GM21786 (cell line): ENCODE data around the gene MORN4.
"Not testable (repeated sequence)": the region's sequence is repeated elsewhere in the genome, so short reads cannot be mapped to it uniquely, and the experiment has no call there.

Experiments used
- ATAC-seq: cut with Tn5 transposase; IDR thresholded peaks from one replicate; pipeline ENCODE4 v1.9.1; 2021; ENCODE audit not compliant: unreplicated experiment

Gene MORN4

DNA sequence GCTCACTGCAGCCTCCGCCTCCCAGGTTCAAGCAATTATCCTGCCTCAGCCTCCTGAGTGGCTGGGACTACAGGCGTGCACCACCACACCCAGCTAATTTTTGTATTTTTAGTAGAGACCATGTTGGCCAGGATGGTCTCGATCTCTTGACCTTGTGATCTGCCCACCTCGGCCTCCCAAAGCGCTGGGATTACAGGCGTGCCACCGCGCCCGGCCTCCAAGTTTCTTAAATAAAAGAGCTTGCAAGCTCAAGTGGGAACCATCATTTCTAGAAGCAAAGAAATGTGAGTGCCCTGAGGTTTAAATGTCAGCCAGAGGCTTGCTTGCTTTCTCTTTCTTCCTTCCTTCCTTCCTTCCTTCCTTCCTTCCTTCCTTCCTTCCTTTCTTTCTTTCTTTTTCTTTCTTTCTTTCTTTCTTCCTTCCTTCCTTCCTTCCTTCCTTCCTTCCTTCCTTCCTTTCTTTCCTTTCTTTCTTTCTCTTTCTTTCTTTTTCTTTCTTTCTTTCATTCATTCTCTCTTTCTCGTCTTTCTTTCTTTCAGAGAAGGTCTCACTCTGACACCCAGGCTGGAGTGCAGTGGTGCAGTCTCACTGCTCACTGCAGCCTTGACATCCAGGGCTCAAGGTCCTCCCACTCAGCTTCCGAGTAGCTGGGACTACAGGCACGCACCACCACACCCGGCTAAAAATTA, 9.3 kb upstream of the MORN4 start:
- ATAC-seq, result not testable (repeated sequence)

DNA sequence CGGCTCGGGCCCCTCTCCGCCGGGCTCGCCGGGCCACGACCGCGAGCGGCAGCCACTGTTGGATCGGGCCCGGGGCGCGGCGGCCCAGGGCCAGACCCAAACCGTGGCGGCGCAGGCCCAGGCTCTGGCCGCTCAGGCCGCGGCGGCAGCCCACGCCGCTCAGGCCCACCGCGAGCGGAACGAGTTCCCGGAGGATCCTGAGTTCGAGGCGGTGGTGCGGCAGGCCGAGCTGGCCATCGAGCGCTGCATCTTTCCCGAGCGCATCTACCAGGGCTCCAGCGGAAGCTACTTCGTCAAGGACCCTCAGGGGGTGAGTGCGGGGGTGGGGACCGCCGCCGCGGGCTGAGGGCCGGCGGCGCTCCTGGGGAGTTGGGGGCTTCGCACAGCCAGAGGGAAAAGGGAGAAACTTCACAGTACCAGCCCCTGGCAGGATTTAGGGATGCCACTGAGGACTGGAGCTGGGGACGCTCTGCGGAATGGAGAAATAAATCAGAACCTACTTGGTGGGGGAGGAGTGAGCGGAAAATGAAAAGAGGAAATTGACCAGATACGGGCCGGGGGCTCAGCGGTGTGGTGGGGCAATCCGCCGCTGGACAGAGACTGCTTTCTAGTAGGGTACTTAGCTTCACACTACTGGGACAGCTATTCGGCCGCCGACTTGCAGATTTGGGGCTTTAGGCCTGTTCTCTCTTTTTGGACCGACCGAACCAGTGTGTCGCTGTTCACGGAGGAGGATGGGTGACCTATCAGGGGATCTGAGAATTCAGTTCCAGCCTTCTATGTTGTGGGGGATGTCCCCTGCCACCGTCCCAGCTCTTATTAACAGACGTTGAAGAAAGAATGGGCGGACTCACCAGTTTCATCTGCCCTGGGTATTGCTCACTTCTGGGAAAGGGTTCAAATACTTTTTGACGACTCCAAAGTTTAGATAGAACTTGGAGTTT, 7.8 kb upstream of the MORN4 start:
- peak; percentile 24 for ATAC-seq

DNA sequence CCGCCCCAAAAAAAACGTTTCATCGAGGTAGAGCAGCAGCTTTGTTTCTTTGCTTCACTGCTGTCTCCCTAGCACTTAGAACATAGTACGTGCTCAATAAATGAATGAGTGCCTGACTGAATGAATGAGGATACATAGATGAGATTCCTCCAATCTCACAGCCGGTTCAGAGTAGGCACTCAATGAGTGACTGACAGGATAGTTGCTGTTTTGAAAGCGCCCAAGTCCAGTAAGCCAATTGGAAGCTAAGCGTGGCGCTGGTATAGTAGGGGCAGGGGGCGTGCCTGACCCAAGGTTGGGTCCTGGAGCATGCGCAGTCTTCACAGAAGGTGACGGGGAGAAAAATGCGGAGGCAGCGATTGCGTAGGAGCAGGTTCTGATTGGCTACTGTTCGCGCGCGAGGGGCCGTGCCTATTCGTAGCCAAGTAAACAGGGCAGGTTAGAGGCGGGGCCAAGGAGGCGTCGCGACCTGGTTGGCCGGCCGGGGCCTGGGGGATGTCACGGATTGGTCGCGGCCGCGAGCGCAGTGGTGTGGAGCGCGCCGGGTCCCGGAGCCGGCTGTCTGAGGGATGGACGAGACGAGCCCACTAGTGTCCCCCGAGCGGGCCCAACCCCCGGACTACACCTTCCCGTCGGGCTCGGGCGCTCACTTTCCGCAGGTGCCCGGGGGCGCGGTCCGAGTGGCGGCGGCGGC, 7.0 kb upstream of the MORN4 start, which contains the start of gene PI4K2A:
PI4K2A (plus strand) TSS at position 498 of the 694 bp plus-strand sequence; CDS start at position 570, 72 bp downstream.
- ATAC-seq, result peak; percentile 98

DNA sequence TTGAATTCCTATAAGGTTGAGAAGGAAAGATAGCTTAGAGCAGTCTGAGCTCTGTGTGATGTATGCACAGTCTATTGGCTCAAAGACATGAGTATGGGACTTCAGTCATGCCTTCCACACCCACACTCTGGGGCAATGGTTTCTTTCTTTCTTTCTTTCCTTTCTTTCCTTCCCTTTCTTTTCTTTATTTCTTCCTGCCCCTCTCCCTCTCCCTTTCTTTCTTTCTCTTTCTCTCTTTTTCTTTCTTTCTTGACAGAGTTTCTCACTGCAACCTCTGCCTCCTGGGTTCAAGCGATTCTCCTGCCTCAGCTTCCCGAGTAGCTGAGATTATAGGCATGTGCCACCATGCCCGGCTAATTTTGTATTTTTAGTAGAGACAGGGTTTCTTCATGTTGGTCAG, 5.8 kb upstream of the MORN4 start:
- not testable (repeated sequence) for ATAC-seq

DNA sequence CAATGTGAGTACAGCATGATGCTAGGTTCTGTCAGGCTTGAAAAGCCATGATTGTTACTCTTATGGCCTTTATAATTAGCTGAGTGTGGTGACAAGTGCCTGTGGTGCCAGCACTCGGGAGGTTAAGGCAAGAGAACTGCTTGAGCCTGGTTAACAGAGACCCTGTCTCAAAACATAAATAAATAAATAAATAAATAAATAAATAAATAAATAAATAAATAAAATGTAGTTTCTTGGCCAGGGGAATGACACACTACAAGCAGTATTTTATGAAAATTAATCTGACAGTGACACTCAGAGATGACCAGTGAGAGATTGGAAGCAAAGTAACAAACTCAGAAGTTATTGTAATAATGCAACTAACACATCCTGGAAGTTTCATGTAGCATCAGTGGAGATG, 2.3 kb upstream of the MORN4 start:
- ATAC-seq, result no peak

DNA sequence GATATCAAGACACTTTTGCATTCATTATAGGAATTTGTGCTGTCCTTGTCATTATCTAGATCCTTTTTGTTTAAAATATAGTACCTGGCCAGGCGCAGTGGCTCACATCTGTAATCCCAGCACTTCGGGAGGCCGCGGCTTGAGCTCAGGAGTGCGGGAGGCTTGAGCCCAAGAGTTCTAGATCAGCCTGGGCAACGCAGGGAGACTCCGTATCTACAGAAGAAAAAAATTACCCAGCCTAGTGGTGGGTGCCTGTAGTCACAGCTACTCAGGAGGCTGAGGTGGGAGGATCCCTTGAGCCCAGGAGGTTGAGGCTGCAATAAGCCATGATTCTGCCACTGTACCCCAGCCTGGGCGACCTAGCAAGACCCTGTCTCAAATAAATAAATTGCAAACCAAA, 621 bp upstream of the MORN4 start:
- no peak for ATAC-seq

DNA sequence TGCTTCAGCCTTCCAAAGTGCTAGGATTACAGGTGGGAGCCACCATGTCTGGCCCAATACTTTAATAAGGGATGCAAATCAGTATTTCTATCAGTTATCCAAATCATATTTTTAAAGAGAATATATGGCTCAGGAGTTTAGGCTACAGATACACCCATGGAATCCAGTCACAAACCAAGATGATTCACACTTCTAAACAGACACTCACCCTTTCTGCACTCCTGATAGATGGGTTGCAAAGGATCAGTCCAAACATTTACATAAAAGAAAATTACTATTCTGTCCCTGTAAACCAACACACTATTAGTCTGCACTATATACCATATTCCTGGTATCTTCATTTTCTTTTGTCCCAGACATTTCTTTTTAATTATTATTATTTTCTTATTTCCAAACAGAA, 2.2 kb downstream of the MORN4 start:
- ATAC-seq, result no peak

DNA sequence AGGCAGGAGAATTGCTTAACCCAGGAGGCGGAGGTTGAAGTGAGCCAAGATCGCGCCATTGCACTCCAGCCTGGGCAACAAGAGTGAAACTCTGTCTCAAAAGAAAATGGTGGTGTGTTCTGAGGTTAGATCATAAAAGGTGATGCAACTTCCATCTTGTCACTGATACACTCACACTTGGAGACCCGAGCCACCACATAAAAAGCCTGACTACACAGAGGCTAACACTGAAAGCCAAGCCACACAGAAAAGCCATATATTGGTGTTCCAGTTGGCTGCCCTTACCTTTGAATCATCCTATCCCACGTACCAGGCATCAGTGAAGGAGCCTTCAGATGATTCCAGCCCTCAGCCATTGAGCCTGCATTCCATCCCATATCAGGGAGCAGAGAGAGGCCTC, 4.0 kb downstream of the MORN4 start:
- ATAC-seq, result no peak

DNA sequence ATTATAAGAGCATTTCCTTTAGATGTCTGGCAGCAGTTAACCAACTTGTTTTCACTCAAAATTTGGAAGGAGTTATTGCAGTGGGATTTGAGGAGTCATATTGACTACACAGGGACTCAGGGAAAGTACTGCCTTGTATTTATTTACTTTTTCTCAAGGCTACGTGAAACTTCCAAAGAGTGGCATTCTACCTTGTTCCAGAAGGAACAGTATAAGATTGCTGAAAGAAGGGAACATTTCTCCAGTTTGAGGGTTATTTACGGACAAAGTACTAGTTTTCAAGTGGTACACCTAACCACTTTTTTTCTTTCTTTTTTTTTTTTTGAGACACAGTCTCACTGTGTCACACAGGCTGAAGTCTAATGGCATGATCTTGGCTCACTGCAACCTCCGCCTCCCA, 5.1 kb downstream of the MORN4 start:
- no peak for ATAC-seq

DNA sequence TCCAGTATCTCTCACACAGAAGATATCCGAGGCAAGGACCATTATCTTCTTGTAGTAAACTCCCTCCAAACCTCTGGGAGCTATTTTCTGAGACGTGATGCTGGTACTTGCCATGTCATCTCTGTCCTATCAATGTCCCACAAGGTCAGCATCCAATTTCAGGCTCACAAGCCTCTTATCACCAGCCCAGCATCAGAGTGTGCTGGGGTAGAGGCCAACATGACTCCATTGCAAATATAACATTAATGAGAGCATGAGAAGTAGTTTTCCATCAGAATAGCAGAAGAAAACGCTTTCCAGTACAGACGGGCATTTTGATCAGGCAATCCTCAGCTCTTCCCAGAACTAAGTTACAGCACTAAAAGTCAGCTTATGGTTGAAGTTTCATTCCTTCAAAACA, 5.6 kb downstream of the MORN4 start:
- no peak for ATAC-seq

DNA sequence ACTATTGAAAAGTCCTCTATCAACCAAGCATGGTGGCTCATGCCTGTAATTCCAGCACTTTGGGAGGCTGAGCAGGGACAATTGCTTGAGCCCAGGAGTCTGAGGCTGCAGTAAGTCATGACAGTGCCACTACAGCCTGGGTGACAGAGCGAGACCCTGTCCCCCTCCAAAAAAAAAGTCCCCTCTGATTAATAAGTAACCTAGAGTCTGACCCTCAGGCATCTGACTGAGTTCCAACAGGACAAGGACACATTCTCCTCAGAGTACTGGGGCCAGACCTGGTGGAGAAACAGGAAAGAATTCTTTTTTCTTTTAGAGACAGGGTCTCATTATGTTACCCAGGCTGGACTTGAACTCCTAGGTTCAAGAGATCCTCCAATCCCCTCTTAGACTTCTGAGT, 10.0 kb downstream of the MORN4 start:
- ATAC-seq, result no peak

DNA sequence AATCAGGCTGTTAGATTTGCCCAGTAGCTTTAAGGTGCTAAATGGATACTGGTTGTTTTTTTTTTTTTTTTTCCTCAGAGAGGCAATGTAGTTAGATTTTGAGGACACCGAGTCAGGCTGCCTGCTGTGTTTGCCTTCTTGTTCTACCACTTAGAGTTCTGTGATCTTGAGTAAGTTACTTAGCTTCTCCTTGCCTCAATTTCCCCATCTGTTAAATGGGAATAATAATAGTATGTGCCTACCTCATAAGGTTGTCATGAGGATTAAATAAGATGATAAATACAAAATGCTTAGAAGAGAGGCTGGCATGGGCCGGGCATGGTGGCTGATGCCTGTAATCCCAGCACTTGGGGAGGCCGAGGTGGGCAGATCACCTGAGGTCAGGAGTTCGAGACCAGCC, 14.6 kb downstream of the MORN4 start:
- no peak for ATAC-seq

DNA sequence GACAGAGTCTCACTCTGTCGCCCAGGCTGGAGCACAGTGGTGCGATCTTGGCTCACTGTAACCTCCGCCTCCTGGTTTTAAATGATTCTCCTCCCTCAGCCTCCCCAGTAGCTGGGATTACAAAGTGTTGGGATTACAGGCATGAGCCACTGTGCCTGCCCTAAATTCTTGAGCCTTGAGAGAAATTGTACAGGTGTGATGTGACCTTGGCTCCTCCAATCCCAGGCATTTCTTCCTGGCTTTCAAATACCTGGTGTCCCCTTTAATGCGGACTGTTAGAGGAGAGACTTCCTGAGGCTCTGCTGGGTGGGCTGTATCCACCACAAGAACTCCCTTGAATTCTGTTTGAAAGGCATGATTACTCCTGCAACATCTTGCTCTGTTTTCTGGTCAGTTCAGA, 15.0 kb downstream of the MORN4 start:
- ATAC-seq, result no peak

DNA sequence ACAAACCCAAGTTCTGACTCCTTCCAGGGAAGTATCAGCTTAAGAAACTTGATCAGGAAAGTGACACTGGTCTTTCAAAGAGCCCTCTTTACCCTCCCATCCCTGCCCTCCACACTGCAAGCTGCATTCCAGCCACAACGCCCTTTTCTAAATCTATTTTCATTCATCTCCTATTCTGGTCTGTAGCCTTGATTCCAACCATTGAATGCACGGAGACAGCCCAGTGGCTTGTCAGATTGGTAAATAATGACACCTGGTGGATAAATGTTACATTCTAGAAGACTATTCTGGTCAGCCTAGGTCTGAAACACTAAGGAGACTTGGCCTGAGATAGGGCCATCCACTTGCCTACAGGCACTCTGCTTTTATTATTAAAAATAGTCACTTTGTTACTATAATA, 20.9 kb downstream of the MORN4 start:
- ATAC-seq, result no peak

DNA sequence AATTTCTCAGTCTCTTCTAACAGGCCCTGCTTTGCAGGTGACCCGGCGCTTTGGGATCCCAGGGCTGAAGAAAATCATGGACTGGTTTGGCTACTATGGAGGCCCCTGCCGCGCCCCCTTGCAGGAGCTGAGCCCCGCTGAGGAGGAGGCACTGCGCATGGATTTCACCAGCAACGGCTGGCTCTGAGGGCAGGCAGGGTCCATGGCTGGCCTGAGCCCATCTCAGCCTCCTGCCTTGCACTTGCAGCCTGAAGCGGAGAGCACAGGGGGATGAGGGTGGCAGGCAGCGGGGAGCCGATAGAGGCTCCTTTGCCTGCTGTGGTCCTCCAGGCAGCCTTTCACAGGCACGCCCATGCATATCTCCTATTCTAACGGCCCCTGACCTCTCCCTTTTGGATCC, 21.8 kb downstream of the MORN4 start:
- no peak for ATAC-seq

DNA sequence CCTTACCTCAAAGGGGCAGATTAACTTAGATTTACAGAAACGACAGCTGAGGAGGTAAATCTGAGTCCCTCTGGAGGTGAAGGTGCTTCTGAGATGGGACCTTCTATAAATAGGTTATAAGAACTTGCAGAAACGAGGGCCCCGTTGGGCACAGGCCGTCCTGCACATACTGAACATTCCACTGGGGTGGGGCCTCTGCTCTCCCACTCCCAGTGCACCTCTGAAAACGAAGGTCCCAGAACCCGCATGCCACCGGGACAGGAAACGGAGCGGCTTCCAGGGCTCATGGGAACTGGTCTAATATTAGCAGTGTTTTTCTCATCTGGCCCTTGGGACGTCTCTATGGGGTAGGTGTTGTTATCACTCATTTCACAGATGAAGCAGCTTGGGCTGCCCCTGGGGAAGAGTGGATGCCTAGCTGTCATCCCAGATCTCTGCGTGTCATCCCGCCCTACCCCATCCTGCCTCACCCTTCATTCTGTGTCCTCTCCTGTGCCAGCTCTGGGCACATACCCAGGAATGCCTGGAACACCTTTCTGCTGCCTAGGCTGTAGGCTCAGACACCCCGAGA, 24.2 kb downstream of the MORN4 start:
- ATAC-seq, result no peak

DNA sequence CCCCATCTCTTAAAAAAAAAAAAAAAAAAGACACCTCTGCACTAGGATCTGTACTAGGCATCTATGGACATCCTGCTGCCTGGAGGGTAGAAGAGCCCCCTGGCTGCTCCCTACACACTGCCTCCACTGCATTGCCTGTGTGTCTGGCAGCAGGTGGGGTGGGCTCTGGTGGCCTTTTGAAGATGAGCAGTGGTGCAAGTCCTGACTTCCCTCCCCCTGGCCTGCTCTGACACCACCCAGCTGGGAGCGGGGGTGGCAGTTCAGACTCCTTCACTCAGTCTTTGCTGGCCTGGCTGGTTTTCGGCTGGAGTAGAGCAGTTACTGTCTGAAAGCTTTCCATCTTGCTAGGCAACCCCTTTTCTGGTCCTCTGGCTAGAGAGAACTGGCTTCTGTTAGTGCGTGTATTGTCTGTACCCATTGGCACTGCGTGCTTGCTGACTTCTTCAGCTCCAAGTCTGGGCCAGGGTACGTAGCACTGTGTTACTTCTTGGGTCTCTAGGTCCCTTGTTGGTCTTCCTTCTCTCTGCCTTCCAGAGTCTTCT, 26.1 kb downstream of the MORN4 start:
- ATAC-seq, result no peak

DNA sequence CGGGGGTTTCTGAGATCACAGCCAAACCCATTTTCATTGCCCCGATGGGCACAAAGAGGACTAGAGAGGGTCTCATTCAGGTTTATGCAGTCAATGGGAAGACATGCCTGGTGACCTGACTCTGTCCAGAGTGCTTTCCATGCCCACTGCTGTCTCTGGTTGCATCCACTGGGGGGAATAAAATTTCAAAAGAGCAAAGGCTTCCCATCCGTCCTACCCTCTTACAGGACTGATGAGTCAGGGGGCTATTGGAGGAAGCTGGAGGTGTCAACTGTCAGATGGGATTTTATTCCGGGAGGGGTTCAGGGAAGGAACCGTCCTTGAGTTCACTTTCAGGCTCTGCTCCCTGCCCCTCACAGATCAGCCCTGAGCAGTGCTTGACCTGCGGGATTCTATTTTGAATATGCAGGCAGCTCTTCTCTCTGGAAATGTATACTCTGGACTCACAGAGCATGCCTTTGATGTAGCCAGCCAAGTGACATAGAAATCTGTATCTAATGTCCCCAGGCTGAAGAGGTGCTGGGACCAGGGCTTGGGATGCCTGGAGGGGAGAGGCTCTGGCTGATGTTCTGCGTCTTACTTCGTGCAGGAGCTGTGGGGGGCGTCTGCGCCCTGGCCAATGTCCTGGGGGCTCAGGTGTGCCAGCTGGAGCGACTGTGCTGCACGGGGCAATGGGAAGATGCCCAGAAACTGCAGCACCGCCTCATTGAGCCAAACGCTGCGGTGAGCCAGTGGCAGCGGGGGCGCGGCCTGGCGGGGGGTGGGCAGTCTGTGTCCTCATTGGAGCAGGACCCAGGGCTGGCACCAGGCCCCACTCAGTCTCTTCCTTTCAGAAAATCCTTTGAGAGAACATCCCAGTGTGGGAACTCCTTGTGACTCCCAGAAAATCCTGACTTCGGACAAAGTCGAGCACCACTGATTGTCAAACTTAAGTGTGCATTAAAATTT, 31.8 kb downstream of the MORN4 start:
- ATAC-seq, result no peak

DNA sequence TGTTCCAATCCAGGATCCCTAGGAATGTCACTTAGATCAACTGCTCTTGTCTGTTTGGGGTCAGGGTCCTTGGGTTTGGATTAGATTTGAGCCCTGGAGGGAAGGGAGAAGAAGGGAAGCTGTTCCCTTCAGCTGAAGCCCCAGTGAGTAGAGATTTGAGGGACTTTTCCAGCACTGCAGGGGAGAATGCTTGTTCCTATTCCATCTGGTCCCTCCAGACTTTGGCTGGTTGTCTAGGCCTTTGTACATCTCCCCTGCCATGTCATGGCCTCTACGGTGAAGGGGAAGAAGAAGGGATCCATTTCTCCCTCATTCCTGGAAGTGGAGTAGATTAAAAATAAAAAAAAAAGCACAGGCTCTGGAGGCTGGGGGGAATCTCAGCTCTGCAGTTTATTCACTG, 32.7 kb downstream of the MORN4 start:
- no peak for ATAC-seq

DNA sequence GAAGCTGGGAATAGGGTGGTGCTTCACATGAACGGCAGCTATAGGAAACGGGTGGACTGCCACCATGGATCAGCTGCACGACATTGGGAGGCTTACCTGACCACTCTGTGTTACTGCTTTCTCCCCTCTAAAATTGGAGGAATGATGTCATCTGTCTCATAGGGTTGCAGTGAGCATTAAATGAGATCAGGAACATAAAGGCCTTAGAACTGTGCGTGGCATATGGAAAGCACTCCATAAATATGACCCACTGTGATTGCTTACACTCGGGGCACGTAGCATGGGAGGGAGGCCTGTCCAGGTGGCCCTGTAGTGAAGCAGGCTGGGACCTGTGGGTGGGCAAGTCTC, 34.1 kb downstream of the MORN4 start:
- no peak for ATAC-seq
